GM12874 (cell line): ENCODE data around the gene DNM2.

ENCODE experiments used
- TF ChIP-seq, protein P1 (sequence below): IDR thresholded peaks from 2 replicates; pipeline ENCODE4 v1.5.1; 2011; ENCODE audit warnings: low read depth, mild to moderate bottlenecking, control low read depth, low read length, moderate library complexity; ENCODE audit not compliant: insufficient read depth

DNM2 gene

DNA sequence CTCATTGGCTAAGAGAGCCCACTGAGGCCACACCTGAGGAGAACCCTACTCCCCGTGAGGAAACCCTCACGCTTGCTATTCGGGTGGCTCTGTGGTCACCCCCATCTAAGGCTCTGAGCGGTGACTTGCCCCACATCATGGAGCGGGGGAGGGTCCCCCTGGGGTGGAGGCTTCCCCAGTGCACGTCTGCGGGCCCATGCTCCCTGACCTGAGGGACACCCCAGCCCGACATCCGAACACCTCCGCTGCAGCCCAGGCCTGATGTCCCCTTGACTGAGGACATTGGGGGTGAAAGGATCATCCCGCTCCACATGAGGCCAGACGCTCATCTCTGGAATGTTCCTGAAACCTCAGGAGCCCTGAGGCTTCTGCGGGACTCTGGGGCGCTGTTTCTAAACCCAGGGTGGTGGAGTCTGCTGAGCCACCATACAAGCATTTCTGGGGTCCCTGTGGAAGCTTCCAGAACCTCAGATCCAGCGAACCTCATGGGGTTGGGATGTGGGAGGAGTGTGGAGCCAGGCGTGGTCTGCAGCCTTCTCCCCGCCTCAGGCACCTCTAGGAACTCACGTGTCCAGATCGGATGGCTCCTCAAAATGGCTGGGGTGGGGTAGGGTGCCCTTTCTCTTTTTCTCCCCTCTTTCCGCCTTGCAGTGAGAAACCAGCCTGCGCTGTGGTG, 98.2 kb downstream of the DNM2 start:
- TF ChIP-seq, protein P1, sequence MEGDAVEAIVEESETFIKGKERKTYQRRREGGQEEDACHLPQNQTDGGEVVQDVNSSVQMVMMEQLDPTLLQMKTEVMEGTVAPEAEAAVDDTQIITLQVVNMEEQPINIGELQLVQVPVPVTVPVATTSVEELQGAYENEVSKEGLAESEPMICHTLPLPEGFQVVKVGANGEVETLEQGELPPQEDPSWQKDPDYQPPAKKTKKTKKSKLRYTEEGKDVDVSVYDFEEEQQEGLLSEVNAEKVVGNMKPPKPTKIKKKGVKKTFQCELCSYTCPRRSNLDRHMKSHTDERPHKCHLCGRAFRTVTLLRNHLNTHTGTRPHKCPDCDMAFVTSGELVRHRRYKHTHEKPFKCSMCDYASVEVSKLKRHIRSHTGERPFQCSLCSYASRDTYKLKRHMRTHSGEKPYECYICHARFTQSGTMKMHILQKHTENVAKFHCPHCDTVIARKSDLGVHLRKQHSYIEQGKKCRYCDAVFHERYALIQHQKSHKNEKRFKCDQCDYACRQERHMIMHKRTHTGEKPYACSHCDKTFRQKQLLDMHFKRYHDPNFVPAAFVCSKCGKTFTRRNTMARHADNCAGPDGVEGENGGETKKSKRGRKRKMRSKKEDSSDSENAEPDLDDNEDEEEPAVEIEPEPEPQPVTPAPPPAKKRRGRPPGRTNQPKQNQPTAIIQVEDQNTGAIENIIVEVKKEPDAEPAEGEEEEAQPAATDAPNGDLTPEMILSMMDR: no peak

DNA sequence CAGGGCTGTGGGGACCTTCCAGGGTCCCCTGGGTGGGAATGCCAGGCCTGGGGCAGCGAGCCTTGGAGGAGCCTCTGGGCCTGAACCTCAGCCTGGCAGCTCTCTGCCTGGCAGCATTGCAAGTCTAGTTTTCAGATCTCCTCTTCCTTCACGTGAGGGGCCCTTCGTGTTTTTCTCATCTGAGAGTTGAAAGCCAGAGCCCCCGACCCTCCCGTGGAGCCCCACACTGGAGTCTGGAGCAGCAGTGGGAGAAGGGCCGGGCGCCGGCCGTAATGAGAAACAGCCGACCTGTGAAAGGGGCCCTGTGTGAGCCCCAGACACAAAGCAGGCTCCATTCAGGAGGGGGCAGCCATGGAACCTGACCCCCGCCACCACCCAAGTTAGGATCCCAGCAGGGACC, 98.8 kb downstream of the DNM2 start:
- TF ChIP-seq, protein P1: no peak

DNA sequence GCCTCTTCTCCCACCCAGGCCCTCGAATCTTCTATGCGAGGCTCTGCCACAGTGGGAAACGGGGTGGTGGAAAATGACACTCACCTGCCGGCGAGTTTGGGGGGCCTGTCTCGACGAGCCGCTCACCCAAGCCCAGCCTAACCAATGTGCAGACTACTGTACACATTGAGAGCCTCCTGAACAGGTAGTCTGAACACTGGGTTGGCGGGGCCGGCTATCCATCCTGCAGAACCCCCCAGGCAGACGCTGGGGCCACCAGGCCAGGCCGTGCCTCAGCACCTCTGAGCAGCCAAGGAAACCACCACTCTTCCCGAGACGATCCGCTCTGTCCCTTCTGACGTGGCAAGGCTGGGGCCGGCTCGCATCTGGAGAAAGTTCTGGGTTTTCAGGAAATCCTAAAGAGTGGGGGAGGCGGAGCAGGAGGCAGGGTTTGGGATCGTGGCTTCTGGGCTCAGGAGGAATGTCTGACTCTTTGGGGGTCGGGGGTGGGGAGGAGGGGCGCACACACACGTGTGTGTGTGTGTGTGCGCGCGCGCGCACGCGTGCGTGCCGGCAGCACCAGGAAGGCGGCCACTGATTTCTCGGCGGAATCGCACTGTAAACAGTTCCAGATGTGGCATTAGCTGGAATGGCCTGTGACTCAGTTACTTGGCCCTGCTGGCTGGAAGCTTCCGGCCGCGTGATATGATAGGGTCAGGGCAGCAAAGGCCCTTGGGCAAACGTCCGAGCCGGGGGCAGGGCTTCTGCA, 99.6 kb downstream of the DNM2 start:
- TF ChIP-seq, protein P1: no peak

DNA sequence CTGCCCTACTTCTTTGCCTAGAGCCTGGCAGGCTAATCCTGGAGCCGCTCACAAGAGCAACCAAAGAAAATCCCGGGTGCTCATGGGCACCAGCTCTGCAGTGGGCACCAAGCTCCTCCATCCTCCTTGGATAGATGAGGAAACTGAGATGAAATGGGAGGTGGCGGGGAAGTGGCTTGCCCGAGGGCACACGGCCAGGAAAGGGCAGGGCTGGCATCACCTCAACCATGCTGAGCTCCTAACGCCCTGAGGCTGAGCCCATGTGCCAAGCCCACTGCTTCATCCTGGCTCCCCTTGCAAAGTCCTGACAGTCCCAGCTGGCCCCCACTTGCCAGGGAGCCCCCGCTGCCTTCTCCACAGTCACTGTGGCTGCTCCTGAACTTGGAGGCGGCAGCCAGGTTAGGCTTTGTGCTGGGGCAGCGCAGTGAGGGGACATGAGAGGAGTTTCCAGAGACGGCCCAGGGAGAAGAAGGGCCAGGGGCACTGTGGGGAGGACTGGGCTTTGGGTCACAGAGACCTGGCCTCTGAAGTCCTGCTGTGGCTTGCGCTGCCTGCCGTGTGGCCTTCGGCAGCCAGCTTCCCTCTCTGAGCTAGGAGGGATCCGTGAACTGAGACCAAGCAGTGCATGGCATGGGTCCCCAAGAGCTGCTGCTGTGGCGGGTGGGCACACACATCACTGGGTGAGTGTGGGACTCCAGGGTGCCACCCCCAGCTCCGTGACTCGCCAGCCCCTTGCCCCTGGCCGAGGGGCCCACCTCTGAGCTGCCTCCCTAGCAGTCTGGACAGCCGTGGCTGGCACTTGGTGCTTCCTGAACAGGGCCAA, 100.6 kb downstream of the DNM2 start:
- TF ChIP-seq, protein P1: no peak

DNA sequence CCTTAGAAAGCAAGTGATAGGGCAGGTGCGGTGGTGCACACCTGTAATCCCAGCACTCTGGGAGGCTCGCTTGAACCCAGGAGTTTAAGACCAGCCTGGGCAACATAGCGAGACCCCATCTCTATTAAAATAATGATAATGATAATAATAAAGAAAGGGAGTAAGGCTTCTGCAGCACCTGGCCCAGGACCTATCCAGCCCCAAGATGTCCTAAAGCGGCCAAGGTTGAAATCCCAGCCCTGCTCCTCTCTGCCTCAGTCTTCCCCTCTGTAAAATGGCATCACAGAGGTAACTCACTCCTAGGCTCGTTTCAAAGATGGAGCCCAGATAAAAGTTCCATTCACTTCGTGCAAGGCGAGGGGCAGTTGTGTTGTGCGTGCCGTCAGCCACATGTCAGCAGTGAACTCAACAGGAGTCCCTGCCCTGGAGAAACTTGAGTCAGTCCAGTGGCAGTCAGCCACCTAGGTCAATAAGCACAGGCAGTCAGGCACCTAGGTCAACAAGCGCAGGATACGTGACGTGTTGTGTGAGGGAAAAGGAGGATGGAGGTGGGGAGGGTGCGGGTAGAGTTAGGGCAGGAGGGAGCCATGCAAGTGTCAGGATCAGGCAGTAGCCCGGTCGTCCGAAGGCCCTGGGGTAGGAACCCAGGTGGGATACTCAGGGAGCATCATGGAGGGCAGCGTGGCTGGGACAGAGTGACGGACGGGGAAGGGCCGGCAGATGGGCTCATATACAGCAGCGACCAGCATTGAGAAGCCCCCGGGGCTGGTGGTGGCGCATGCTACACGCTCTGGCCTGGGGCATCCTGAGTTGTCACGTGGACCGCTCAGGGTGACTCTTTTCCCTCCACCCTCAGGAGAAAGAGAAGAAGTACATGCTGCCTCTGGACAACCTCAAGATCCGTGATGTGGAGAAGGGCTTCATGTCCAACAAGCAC, 101.5 kb downstream of the DNM2 start:
- TF ChIP-seq, protein P1: no peak

DNA sequence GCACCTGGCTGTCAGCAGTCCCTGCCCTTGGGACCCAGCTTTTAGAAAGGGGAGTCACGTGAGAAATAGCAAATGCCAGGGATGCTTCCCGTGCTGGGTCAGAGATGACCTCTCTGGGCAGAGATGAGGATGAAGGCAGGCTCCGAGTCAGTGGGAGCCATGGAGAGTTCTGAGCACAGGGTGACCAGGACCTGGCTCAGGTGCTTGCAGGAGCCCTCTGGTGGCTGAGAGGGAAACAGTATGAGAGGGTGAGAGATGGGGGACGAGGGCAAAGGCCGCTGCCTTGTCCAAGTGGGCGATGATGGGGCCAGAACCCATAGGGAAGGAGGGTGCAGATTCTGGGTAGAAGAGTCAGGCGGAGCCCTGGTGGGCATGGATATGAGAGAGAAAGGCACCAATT, 102.3 kb downstream of the DNM2 start:
- TF ChIP-seq, protein P1: peak; percentile 46
